IMR-90 (cell line): ENCODE data around the gene MSN. TPM values are rescaled to one million over a fixed set of nuclear protein-coding genes. Genes with fewer than 3 reads are reported as not detected.

Source experiments
- ATAC-seq: fragments of 200-7000 bp; cut with Tn5 transposase; 2 replicates; pipeline ENCODE4 v1.9.1; 2020; ENCODE audit warnings: low read depth, mild to moderate bottlenecking, moderate library complexity
- BruUV-seq: library from RNA; stranded (reverse); fragments of 400-500 nt; replicated peaks from 2 replicates; lab custom pipeline; 2021; lab: Mats Ljungman, UMichigan
- CTCF ChIA-PET: fragments of 300-600 bp; formaldehyde crosslinking; extraction: SDS; loops from one replicate; lab custom pipeline; 2021; ENCODE audit warnings: antibody characterized with exemption; lab: Yijun Ruan, JAX
- POLR2A ChIA-PET: fragments of 300-600 bp; sonication (Branson Sonifier 250); formaldehyde crosslinking; loops from one replicate; lab custom pipeline; 2022; ENCODE audit warnings: antibody characterized with exemption; ENCODE audit not compliant: unreplicated experiment; lab: Charles Lee
- DNase-seq: peaks from one replicate; pipeline ENCODE4 v3.0.0; 2013
- H2AFZ ChIP-seq: replicated peaks from 2 replicates; pipeline ENCODE3; 2013; ENCODE audit warnings: low read length, mild to moderate bottlenecking; ENCODE audit not compliant: poor library complexity
- H2AK5ac ChIP-seq: 2 replicates; pipeline ENCODE4 v1.6.1; 2013; ENCODE audit warnings: low read depth, low read length, inconsistent platforms
- H2AK9ac ChIP-seq: replicated peaks from 2 replicates; pipeline ENCODE3; 2013; ENCODE audit warnings: mild to moderate bottlenecking, low read depth, low read length, moderate library complexity; ENCODE audit not compliant: poor library complexity
- H2BK120ac ChIP-seq: 2 replicates; pipeline ENCODE4 v1.6.1; 2013; ENCODE audit warnings: low read depth, low read length, inconsistent platforms
- H2BK15ac ChIP-seq: 3 replicates; pipeline ENCODE4 v1.6.1; 2013; ENCODE audit warnings: low read depth, low read length, inconsistent platforms
- H2BK20ac ChIP-seq: 2 replicates; pipeline ENCODE4 v1.6.1; 2013; ENCODE audit warnings: low read depth, mild to moderate bottlenecking, inconsistent platforms, low read length, moderate library complexity
- H2BK5ac ChIP-seq: 2 replicates; pipeline ENCODE4 v1.6.1; 2013; ENCODE audit warnings: mild to moderate bottlenecking, low read depth, low read length, inconsistent platforms; ENCODE audit not compliant: poor library complexity, severe bottlenecking
- H3K14ac ChIP-seq: replicated peaks from 2 replicates; pipeline ENCODE4 v1.6.1; 2013; ENCODE audit warnings: low read depth, low read length, inconsistent platforms
- H3K18ac ChIP-seq: 2 replicates; pipeline ENCODE4 v1.6.1; 2013; ENCODE audit warnings: low read depth, low read length, control low read depth
- H3K23ac ChIP-seq: 2 replicates; pipeline ENCODE4 v1.6.1; 2013; ENCODE audit warnings: low read depth, low read length, inconsistent platforms
- H3K27ac ChIP-seq: 2 replicates; pipeline ENCODE4 v1.5.1; 2013; ENCODE audit warnings: mild to moderate bottlenecking, control low read depth, low read length; ENCODE audit not compliant: insufficient read depth
- H3K27me3 ChIP-seq: 2 replicates; pipeline ENCODE4 v1.6.1; 2013; ENCODE audit warnings: low read length; ENCODE audit not compliant: control insufficient read depth, insufficient read depth
- H3K36me3 ChIP-seq: 2 replicates; pipeline ENCODE4 v1.6.1; 2013; ENCODE audit warnings: low read length, mixed read lengths; ENCODE audit not compliant: control insufficient read depth, insufficient read depth
- H3K4ac ChIP-seq: 2 replicates; pipeline ENCODE4 v1.6.1; 2013; ENCODE audit warnings: low read depth, low read length, inconsistent platforms
- H3K4me1 ChIP-seq: 2 replicates; pipeline ENCODE4 v1.6.1; 2013; ENCODE audit warnings: low read length, mixed read lengths; ENCODE audit not compliant: control insufficient read depth, insufficient read depth
- H3K4me2 ChIP-seq: 2 replicates; pipeline ENCODE4 v1.6.1; 2013; ENCODE audit warnings: low read depth, mild to moderate bottlenecking, control low read depth, low read length, moderate library complexity
- H3K4me3 ChIP-seq: 2 replicates; pipeline ENCODE4 v1.5.1; 2013; ENCODE audit warnings: low read depth, mild to moderate bottlenecking, control low read depth, low read length, moderate library complexity; ENCODE audit not compliant: insufficient read depth
- H3K56ac ChIP-seq: 2 replicates; pipeline ENCODE4 v1.6.1; 2013; ENCODE audit warnings: low read length, inconsistent platforms; ENCODE audit not compliant: insufficient read depth; ENCODE audit errors: extremely low read depth
- H3K79me1 ChIP-seq, 2 experiments: 2 replicates each; pipeline ENCODE4 v1.6.1; 2013; ENCODE audit warnings: low read length in 2 of 2, inconsistent platforms in 1 of 2, low read depth in 1 of 2
- H3K9ac ChIP-seq: 2 replicates; pipeline ENCODE4 v1.6.1; 2013; ENCODE audit warnings: low read depth, low read length, control low read depth
- H3K9me1 ChIP-seq: 2 replicates; pipeline ENCODE4 v1.6.1; 2013; ENCODE audit warnings: low read length, inconsistent platforms; ENCODE audit not compliant: insufficient read depth
- H3K9me3 ChIP-seq: 2 replicates; pipeline ENCODE4 v1.6.1; 2013; ENCODE audit warnings: low read length; ENCODE audit not compliant: control insufficient read depth, insufficient read depth
- H4K20me1 ChIP-seq: 2 replicates; pipeline ENCODE4 v1.6.1; 2013; ENCODE audit warnings: low read length, inconsistent platforms; ENCODE audit not compliant: insufficient read depth
- H4K5ac ChIP-seq: 2 replicates; pipeline ENCODE4 v1.6.1; 2013; ENCODE audit warnings: mild to moderate bottlenecking, low read depth, low read length, control low read depth
- H4K8ac ChIP-seq, 2 experiments: 2 replicates each; pipeline ENCODE4 v1.6.1; 2013; ENCODE audit warnings: low read depth in 2 of 2, low read length in 2 of 2, control low read depth in 1 of 2, inconsistent platforms in 1 of 2
- H4K91ac ChIP-seq: 2 replicates; pipeline ENCODE4 v1.6.1; 2013; ENCODE audit warnings: low read depth, low read length, inconsistent platforms; ENCODE audit not compliant: insufficient read depth
- CHD1 ChIP-seq: IDR thresholded peaks from 2 replicates; pipeline ENCODE4 v1.6.1; 2012; ENCODE audit warnings: low read depth, low read length, improper control_type of control experiment
- CTCF ChIP-seq: conservative IDR thresholded peaks from 2 replicates; pipeline ENCODE4 v1.5.1; 2012; ENCODE audit warnings: mild to moderate bottlenecking, low read depth, low read length, improper control_type of control experiment
- ELK1 ChIP-seq: fragments of 150-350 bp; IDR thresholded peaks from 2 replicates; pipeline ENCODE4 v1.6.1; 2016; ENCODE audit warnings: low read depth, mild to moderate bottlenecking, low read length, moderate library complexity, borderline replicate concordance
- MAFK ChIP-seq: IDR thresholded peaks from 2 replicates; pipeline ENCODE4 v1.6.1; 2012; ENCODE audit warnings: low read depth, low read length, improper control_type of control experiment
- MAZ ChIP-seq: IDR thresholded peaks from 2 replicates; pipeline ENCODE4 v1.6.1; 2012; ENCODE audit warnings: low read depth, mild to moderate bottlenecking, low read length, improper control_type of control experiment, moderate library complexity, borderline replicate concordance
- MXI1 ChIP-seq: IDR thresholded peaks from 2 replicates; pipeline ENCODE4 v1.6.1; 2012; ENCODE audit warnings: low read depth, mild to moderate bottlenecking, low read length, moderate library complexity, borderline replicate concordance
- NFE2L2 ChIP-seq: fragments of 150-350 bp; IDR thresholded peaks from 2 replicates; pipeline ENCODE4 v1.6.1; 2016; ENCODE audit warnings: low read depth, mild to moderate bottlenecking, low read length
- POLR2A ChIP-seq: IDR thresholded peaks from 2 replicates; pipeline ENCODE4 v1.6.1; 2012; ENCODE audit warnings: mild to moderate bottlenecking, low read depth, low read length
- RAD21 ChIP-seq: IDR thresholded peaks from 2 replicates; pipeline ENCODE4 v1.6.1; 2012; ENCODE audit warnings: low read length, improper control_type of control experiment
- RFX5 ChIP-seq: IDR thresholded peaks from 2 replicates; pipeline ENCODE4 v1.8.0; 2012; ENCODE audit warnings: low read depth, mild to moderate bottlenecking, low read length, moderate library complexity
- SMC3 ChIP-seq: fragments of 150-350 bp; IDR thresholded peaks from 2 replicates; pipeline ENCODE4 v1.6.1; 2016; ENCODE audit warnings: low read depth, mild to moderate bottlenecking, antibody characterized with exemption, low read length, moderate library complexity
- USF2 ChIP-seq: fragments of 150-350 bp; IDR thresholded peaks from 2 replicates; pipeline ENCODE4 v1.6.1; 2017; ENCODE audit warnings: mild to moderate bottlenecking, antibody characterized with exemption, low read length, low read depth
- dilution Hi-C: fragments of 300-500 bp; cut with HindIII; formaldehyde crosslinking; loops from one replicate; pipeline ENCODE4 v1.14.3; 2018; ENCODE audit warnings: low sequenced_read_pairs; ENCODE audit not compliant: unreplicated experiment
- in situ Hi-C: fragments of 300-500 bp; cut with MboI; formaldehyde crosslinking; loops from 3 replicates; pipeline ENCODE4 v1.14.3; 2019; ENCODE audit warnings: low sequenced_read_pairs, inconsistent platforms, mixed read lengths
- intact Hi-C: fragments of 100-400 bp; cut with micrococcal nuclease; formaldehyde crosslinking; loops from 2 replicates; pipeline ENCODE4 v1.10.0; 2022
- polyA plus RNA-seq, 3 experiments: library from polyadenylated mRNA; depleted of rRNA; stranded (reverse); fragments of >200 nt; gene quantifications; 2 replicates each; pipeline ENCODE4 v1.2.3, GENCODE V29; 2012; ENCODE audit warnings: low replicate concordance in 1 of 3
- total RNA-seq: library from RNA; depleted of rRNA; stranded (reverse); fragments of >200 nt; gene quantifications from 2 replicates; pipeline ENCODE4 v1.2.3, GENCODE V29; 2012

Gene MSN
- total and polyA plus RNA-seq, 2 of the 4 experiments (the other 2 are of a cell fraction), result 422 to 619 TPM

GRCh38 chrX:65686236-65686635, 18.8 kb downstream of the MSN start:
- peaks cover 90% of the 10 kb centered on the region for H4K20me1 ChIP-seq
- DNase-seq, result no peak
- no peak overlapping the region for H3K9ac ChIP-seq
- BruUV-seq, result no TSS peak
- intact Hi-C loops (no loop called here), in situ Hi-C loops (no loop called here), dilution Hi-C loops (no loop called here)
- no peaks in the 10 kb centered on the region for H3K27me3 ChIP-seq
- no peak overlapping the region for H4K5ac ChIP-seq
- no peak overlapping the region for H2AK5ac ChIP-seq
- H2BK120ac ChIP-seq, result no peak overlapping the region
- no peaks in the 10 kb centered on the region for H3K9me3 ChIP-seq
- no peak for TF ChIP-seq ELK1
- TF ChIP-seq RFX5, result no peak
- no peak for TF ChIP-seq SMC3
- no peak for TF ChIP-seq MAZ
- TF ChIP-seq POLR2A, result no peak
- no peak for TF ChIP-seq MXI1
- no peak for TF ChIP-seq MAFK
- no peak for TF ChIP-seq NFE2L2
- TF ChIP-seq RAD21, result no peak
- no peak for TF ChIP-seq USF2
- TF ChIP-seq CHD1, result no peak
- TF ChIP-seq CTCF, result no peak
- no peak overlapping the region for H3K56ac ChIP-seq
- ChIA-PET POLR2A (no interaction called here), CTCF (no interaction called here)
- no peak overlapping the region for H3K14ac ChIP-seq
- H3K27ac ChIP-seq, result peak overlapping the region; percentile 20; the same call in 1 of the 2 replicates
- no peak overlapping the region for H3K18ac ChIP-seq
- H3K4ac ChIP-seq, result no peak overlapping the region
- H3K4me3 ChIP-seq, result no peak overlapping the region
- H2BK5ac ChIP-seq, result no peak overlapping the region
- peaks cover 0 to 6% of the 10 kb centered on the region in 2 experiments; a peak in 2 of 4 replicates for H3K79me1 ChIP-seq
- no peak overlapping the region for H3K23ac ChIP-seq
- no peak overlapping the region for H2BK20ac ChIP-seq
- H3K4me1 ChIP-seq, result peaks cover 11% of the 10 kb centered on the region
- no peak overlapping the region for H4K8ac ChIP-seq
- no peak overlapping the region for H3K4me2 ChIP-seq
- H2BK15ac ChIP-seq, result no peak overlapping the region
- peaks cover 25% of the 10 kb centered on the region for H3K9me1 ChIP-seq
- H4K91ac ChIP-seq, result no peak overlapping the region
- ATAC-seq, result no peak
- no peak overlapping the region for H2AK9ac ChIP-seq
- peaks cover 3% of the 10 kb centered on the region for H3K36me3 ChIP-seq
- H2AFZ ChIP-seq, result no peak overlapping the region
